ENCODE measurements around the gene SETDB1.
A peak's percentile ranks its signal among the peaks of the same experiment; 100 is the strongest.

The SETDB1 gene

GRCh38 chr1:151003180-151003579 lies 77.0 kb downstream of the SETDB1 start:
- Histone ChIP-seq H3K36me3 (ENCODE audit: control insufficient read depth, insufficient read depth, low read length) (no peaks in the 10 kb centered on the region), H3K4me3 (ENCODE audit: extremely low read depth, insufficient read depth, low read length, poor library complexity, severe bottlenecking) (no peak overlapping the region), H3K27ac (ENCODE audit: low read depth, low read length, severe bottlenecking) (no peak overlapping the region), H3K4me1 (ENCODE audit: control insufficient read depth, insufficient read depth, low read length, poor library complexity, severe bottlenecking) (peaks cover 30% of the 10 kb centered on the region), H3K9me3 (ENCODE audit: control insufficient read depth, low read length) (no peaks in the 10 kb centered on the region)

GRCh38 chr1:151005729-151006319 lies 79.7 kb downstream of the SETDB1 start:
- Histone ChIP-seq H3K9me3 (ENCODE audit: control insufficient read depth, low read length) (no peaks in the 10 kb centered on the region), H3K36me3 (ENCODE audit: control insufficient read depth, insufficient read depth, low read length) (no peaks in the 10 kb centered on the region), H3K27ac (ENCODE audit: low read depth, low read length, severe bottlenecking) (peak overlapping the region; percentile 99), H3K4me1 (ENCODE audit: control insufficient read depth, insufficient read depth, low read length, poor library complexity, severe bottlenecking) (peaks cover 15% of the 10 kb centered on the region), H3K4me3 (ENCODE audit: extremely low read depth, insufficient read depth, low read length, poor library complexity, severe bottlenecking) (peak overlapping the region; percentile 35)
- 76% methylated on average over 2 of the region's 4 CpGs; no CpG with 5 or more reads in 1 of the 2 experiments for WGBS, 2 experiments (ENCODE audit: insufficient coverage in 2 of 2)

GRCh38 chr1:151006327-151007052 lies 80.3 kb downstream of the SETDB1 start, which contains the start of gene MINDY1:
Gene MINDY1 (minus strand): TSS chr1:151006902. CDS start chr1:151002617, 4,285 bp downstream.
- H3K4me1 ChIP-seq (ENCODE audit: control insufficient read depth, insufficient read depth, low read length, poor library complexity, severe bottlenecking) = peaks cover 15% of the 10 kb centered on the region
- peak within 1 kb of the TSS; percentile 35 for H3K4me3 ChIP-seq (ENCODE audit: extremely low read depth, insufficient read depth, low read length, poor library complexity, severe bottlenecking)
- H3K9me3 ChIP-seq (ENCODE audit: control insufficient read depth, low read length) = no peaks in the 10 kb centered on the region
- WGBS, 2 experiments (ENCODE audit: insufficient coverage in 2 of 2) = 15 to 23% methylated on average over 9 to 10 of the region's 18 CpGs
- H3K36me3 ChIP-seq (ENCODE audit: control insufficient read depth, insufficient read depth, low read length) = no peaks in the 10 kb centered on the region
- H3K27ac ChIP-seq (ENCODE audit: low read depth, low read length, severe bottlenecking) = peak within 1 kb of the TSS; percentile 99

DNA sequence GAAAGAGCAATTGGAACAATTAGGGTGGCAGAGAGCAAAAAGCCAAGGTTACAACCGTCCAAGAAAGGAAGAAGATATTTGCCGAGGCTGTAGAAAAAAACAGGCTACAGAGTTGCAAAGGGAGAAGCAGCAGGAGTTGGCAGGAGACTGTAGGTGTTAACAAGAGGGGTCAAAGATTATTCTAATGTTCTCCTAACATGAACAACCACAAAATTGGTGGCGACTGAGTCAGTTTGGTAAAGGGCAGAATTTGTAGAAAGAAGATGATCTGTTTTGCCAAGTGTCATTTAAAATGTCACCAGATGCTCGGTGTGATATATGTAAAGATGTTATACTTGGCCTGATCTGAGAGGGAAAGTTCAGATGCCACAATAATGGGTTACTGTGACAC lies 81.7 kb downstream of the SETDB1 start:
- Histone ChIP-seq H3K9me3 (ENCODE audit: control insufficient read depth, low read length) (no peaks in the 10 kb centered on the region), H3K4me3 (ENCODE audit: extremely low read depth, insufficient read depth, low read length, poor library complexity, severe bottlenecking) (no peak overlapping the region), H3K36me3 (ENCODE audit: control insufficient read depth, insufficient read depth, low read length) (no peaks in the 10 kb centered on the region), H3K4me1 (ENCODE audit: control insufficient read depth, insufficient read depth, low read length, poor library complexity, severe bottlenecking) (peaks cover 15% of the 10 kb centered on the region), H3K27ac (ENCODE audit: low read depth, low read length, severe bottlenecking) (peak overlapping the region; percentile 99)
- WGBS, 2 experiments (ENCODE audit: insufficient coverage in 2 of 2) = 43% methylated on average over 3 to 4 of the region's 4 CpGs

GRCh38 chr1:151008244-151009205 lies 82.4 kb downstream of the SETDB1 start, which contains the start of gene PRUNE1:
Gene PRUNE1 (plus strand): TSS chr1:151008449. CDS start chr1:151008633, 184 bp downstream.
- peaks cover 15% of the 10 kb centered on the region for H3K4me1 ChIP-seq (ENCODE audit: control insufficient read depth, insufficient read depth, low read length, poor library complexity, severe bottlenecking)
- 2 to 4% methylated on average over 55 to 60 of the region's 69 CpGs for WGBS, 2 experiments (ENCODE audit: insufficient coverage in 2 of 2)
- H3K27ac ChIP-seq (ENCODE audit: low read depth, low read length, severe bottlenecking) = peak within 1 kb of the TSS; percentile 99

DNA sequence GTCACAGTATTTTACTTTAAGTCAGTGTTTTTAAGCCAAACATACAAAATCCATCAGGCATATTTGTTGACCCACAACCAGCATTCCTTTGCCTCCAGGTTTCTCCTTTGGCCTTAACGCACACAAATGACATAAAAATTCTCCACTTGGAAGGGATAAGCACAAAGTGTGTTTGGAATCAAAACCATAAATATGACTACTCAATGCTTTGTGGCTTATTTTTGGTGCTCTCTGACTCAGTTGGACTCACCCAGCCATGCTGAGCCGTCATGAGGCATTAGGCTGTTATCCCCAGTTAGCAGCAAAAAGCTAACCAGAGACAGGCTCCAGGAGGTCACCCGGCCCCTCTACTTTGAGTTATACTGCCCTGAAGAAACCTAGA lies 83.0 kb downstream of the SETDB1 start:
- Histone ChIP-seq H3K27ac (ENCODE audit: low read depth, low read length, severe bottlenecking) (peak overlapping the region; percentile 55), H3K4me3 (ENCODE audit: extremely low read depth, insufficient read depth, low read length, poor library complexity, severe bottlenecking) (peak overlapping the region; percentile 70), H3K36me3 (ENCODE audit: control insufficient read depth, insufficient read depth, low read length) (no peaks in the 10 kb centered on the region), H3K9me3 (ENCODE audit: control insufficient read depth, low read length) (no peaks in the 10 kb centered on the region), H3K4me1 (ENCODE audit: control insufficient read depth, insufficient read depth, low read length, poor library complexity, severe bottlenecking) (peaks cover 15% of the 10 kb centered on the region)
- 81 to 83% methylated on average over 2 of the region's 3 CpGs for WGBS, 2 experiments (ENCODE audit: insufficient coverage in 2 of 2)

More at GRCh38 chr1:151008244-151009205, 82.4 kb downstream of the SETDB1 start, which contains the start of gene PRUNE1:
- Histone ChIP-seq H3K36me3 (ENCODE audit: control insufficient read depth, insufficient read depth, low read length) (no peaks in the 10 kb centered on the region), H3K9me3 (ENCODE audit: control insufficient read depth, low read length) (no peaks in the 10 kb centered on the region), H3K4me3 (ENCODE audit: extremely low read depth, insufficient read depth, low read length, poor library complexity, severe bottlenecking) (peak within 1 kb of the TSS; percentile 70)

GRCh38 chr1:151009674-151010345 lies 83.6 kb downstream of the SETDB1 start:
- Histone ChIP-seq H3K27ac (ENCODE audit: low read depth, low read length, severe bottlenecking) (no peak overlapping the region), H3K4me3 (ENCODE audit: extremely low read depth, insufficient read depth, low read length, poor library complexity, severe bottlenecking) (no peak overlapping the region), H3K36me3 (ENCODE audit: control insufficient read depth, insufficient read depth, low read length) (no peaks in the 10 kb centered on the region), H3K9me3 (ENCODE audit: control insufficient read depth, low read length) (no peaks in the 10 kb centered on the region), H3K4me1 (ENCODE audit: control insufficient read depth, insufficient read depth, low read length, poor library complexity, severe bottlenecking) (peaks cover 15% of the 10 kb centered on the region)
- WGBS, 2 experiments (ENCODE audit: insufficient coverage in 2 of 2) = 100% methylated on average over 4 to 6 of the region's 8 CpGs

GRCh38 chr1:151010346-151010726 lies 84.2 kb downstream of the SETDB1 start:
- H3K27ac ChIP-seq (ENCODE audit: low read depth, low read length, severe bottlenecking) = no peak overlapping the region
- H3K36me3 ChIP-seq (ENCODE audit: control insufficient read depth, insufficient read depth, low read length) = no peaks in the 10 kb centered on the region
- H3K4me1 ChIP-seq (ENCODE audit: control insufficient read depth, insufficient read depth, low read length, poor library complexity, severe bottlenecking) = peaks cover 14% of the 10 kb centered on the region
- H3K4me3 ChIP-seq (ENCODE audit: extremely low read depth, insufficient read depth, low read length, poor library complexity, severe bottlenecking) = no peak overlapping the region
- H3K9me3 ChIP-seq (ENCODE audit: control insufficient read depth, low read length) = no peaks in the 10 kb centered on the region
- WGBS, 2 experiments (ENCODE audit: insufficient coverage in 2 of 2) = 92% methylated on average over 2 of the region's 3 CpGs; no CpG with 5 or more reads in 1 of the 2 experiments

DNA sequence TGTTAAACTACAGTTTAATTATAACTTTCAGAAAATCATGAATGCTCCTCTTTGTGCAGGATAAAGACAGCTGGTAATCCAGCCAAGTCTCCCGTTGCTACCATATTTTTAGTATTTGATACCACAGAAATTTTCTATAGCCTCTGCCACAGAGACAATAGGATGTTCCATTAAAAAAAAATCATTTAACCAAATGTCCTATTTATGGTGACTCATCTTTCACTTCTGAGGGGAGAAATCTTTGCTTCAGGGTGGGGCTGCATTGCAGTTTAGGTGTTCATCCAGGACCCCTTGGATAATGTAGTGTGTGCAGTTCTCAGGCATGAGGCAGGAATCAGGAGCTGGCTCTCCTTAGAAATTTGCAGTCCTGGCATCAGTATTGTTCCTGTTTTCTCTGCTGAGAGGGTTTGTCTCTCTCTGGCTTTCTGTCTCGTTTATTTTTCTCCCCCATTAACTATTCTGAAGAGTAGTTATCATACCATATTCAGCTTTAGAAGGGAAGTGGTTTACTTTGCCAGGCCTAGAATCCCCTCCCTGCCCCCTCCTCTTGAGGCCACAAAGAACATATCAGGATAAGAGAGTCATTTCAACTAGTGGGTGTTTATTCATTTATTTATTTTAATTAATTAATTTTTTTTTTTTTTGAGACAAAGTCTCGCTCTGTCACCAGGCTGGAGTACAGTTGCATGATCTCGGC lies 85.1 kb downstream of the SETDB1 start:
- Histone ChIP-seq H3K4me1 (ENCODE audit: control insufficient read depth, insufficient read depth, low read length, poor library complexity, severe bottlenecking) (peaks cover 7% of the 10 kb centered on the region), H3K9me3 (ENCODE audit: control insufficient read depth, low read length) (no peaks in the 10 kb centered on the region), H3K36me3 (ENCODE audit: control insufficient read depth, insufficient read depth, low read length) (peaks cover 2% of the 10 kb centered on the region), H3K27ac (ENCODE audit: low read depth, low read length, severe bottlenecking) (no peak overlapping the region), H3K4me3 (ENCODE audit: extremely low read depth, insufficient read depth, low read length, poor library complexity, severe bottlenecking) (no peak overlapping the region)
- WGBS, 2 experiments (ENCODE audit: insufficient coverage in 2 of 2) = 94 to 100% methylated on average over 1 to 3 of the region's 4 CpGs

All from mesodermal cell (in vitro differentiated cells).